Parathyroid adenoma (tissue), 2 donors: ENCODE measurements around the gene SIPA1L3.

Experiments used
- H2AFZ ChIP-seq: fragments of 300-600 bp; sonication (generic); one replicate; pipeline ENCODE4 v1.7.0; 2017; ENCODE audit warnings: antibody characterized with exemption, mild to moderate bottlenecking
- H3K27ac ChIP-seq: fragments of 300-600 bp; sonication (generic); one replicate; pipeline ENCODE4 v1.7.0; 2017
- H3K27me3 ChIP-seq: fragments of 300-600 bp; sonication (generic); one replicate; pipeline ENCODE4 v1.7.0; 2017; ENCODE audit warnings: low read length; ENCODE audit not compliant: control insufficient read depth, insufficient read depth
- H3K36me3 ChIP-seq: fragments of 300-600 bp; sonication (generic); one replicate; pipeline ENCODE4 v1.7.0; 2017; ENCODE audit warnings: low read length; ENCODE audit not compliant: control insufficient read depth, insufficient read depth
- H3K4me1 ChIP-seq: fragments of 300-600 bp; sonication (generic); one replicate; pipeline ENCODE4 v1.7.0; 2017; ENCODE audit warnings: control low read depth
- H3K4me2 ChIP-seq: fragments of 300-600 bp; sonication (generic); one replicate; pipeline ENCODE4 v1.7.0; 2017; ENCODE audit warnings: low read length
- H3K4me3 ChIP-seq: fragments of 300-600 bp; sonication (generic); one replicate; pipeline ENCODE4 v1.7.0; 2017; ENCODE audit warnings: low read depth, low read length
- H3K79me2 ChIP-seq: fragments of 300-600 bp; sonication (generic); one replicate; pipeline ENCODE4 v1.7.0; 2017; ENCODE audit warnings: control low read depth
- H3K9ac ChIP-seq: fragments of 300-600 bp; sonication (generic); one replicate; pipeline ENCODE4 v1.7.0; 2017; ENCODE audit warnings: mild to moderate bottlenecking
- H3K9me3 ChIP-seq: fragments of 300-600 bp; sonication (generic); one replicate; pipeline ENCODE4 v1.7.0; 2017; ENCODE audit warnings: low read length; ENCODE audit not compliant: control insufficient read depth
- TF ChIP-seq, protein P1 (sequence below): fragments of 300-600 bp; sonication (generic); IDR thresholded peaks from one replicate; pipeline ENCODE4 v1.7.0; 2017; ENCODE audit warnings: antibody characterized with exemption, mild to moderate bottlenecking
- donor health status: primary hyperparathyroidism.

The SIPA1L3 gene

GRCh38 chr19:37951816-37952210, 44.8 kb downstream of the SIPA1L3 start:
- TF ChIP-seq, protein P1, sequence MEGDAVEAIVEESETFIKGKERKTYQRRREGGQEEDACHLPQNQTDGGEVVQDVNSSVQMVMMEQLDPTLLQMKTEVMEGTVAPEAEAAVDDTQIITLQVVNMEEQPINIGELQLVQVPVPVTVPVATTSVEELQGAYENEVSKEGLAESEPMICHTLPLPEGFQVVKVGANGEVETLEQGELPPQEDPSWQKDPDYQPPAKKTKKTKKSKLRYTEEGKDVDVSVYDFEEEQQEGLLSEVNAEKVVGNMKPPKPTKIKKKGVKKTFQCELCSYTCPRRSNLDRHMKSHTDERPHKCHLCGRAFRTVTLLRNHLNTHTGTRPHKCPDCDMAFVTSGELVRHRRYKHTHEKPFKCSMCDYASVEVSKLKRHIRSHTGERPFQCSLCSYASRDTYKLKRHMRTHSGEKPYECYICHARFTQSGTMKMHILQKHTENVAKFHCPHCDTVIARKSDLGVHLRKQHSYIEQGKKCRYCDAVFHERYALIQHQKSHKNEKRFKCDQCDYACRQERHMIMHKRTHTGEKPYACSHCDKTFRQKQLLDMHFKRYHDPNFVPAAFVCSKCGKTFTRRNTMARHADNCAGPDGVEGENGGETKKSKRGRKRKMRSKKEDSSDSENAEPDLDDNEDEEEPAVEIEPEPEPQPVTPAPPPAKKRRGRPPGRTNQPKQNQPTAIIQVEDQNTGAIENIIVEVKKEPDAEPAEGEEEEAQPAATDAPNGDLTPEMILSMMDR: no peak
- no peaks in the 10 kb centered on the region for H3K79me2 ChIP-seq
- no peaks in the 10 kb centered on the region for H3K4me1 ChIP-seq
- H3K4me2 ChIP-seq: no peak overlapping the region
- H3K27ac ChIP-seq: no peak overlapping the region
- H3K4me3 ChIP-seq: no peak overlapping the region
- H3K9ac ChIP-seq: no peak overlapping the region
- no peaks in the 10 kb centered on the region for H3K27me3 ChIP-seq
- no peaks in the 10 kb centered on the region for H3K36me3 ChIP-seq
- H2AFZ ChIP-seq: no peak overlapping the region
- no peaks in the 10 kb centered on the region for H3K9me3 ChIP-seq

DNA sequence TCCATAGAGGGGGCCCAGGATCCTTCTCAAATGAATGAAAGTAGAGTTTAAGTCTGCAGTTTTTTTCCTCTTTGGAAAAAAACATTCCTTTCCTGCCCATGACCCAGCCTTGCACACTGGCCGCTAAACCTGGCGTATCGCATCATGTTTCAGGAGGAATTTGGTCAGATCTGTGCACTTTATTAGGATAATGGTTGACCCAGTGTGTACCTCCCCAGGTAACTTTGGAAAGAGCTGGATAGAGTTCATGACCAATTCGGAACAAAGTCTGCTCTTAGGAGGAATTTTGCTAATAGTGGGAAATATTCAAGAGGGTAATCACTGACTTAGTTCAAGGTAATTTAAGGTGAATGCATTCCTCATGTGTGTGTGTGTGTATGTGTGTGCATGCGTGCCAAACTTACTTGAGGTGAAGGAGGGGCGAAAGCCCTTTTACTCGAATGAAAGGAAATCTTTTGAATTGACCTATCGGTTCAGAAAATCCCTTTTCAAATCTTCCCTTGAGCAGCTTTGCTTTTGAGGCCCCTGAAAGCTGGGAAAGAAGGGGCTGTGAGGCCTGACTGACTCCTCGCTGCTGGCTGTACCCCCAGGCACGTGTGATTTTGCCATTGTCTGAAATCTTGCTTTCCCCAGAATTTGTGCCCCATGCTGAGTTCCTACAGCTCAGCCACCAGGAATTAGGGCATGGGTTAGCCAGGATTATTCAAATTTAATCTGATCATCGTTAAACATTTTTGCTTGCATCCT, 46.3 kb downstream of the SIPA1L3 start:
- Histone ChIP-seq H3K27ac (no peak overlapping the region), H3K4me1 (no peaks in the 10 kb centered on the region), H3K9me3 (no peaks in the 10 kb centered on the region), H3K4me3 (no peak overlapping the region), H3K27me3 (no peaks in the 10 kb centered on the region), H3K9ac (no peak overlapping the region), H3K36me3 (no peaks in the 10 kb centered on the region), H3K79me2 (peaks cover 4% of the 10 kb centered on the region), H2AFZ (no peak overlapping the region), H3K4me2 (no peak overlapping the region)
- TF ChIP-seq, protein P1: no peak

DNA sequence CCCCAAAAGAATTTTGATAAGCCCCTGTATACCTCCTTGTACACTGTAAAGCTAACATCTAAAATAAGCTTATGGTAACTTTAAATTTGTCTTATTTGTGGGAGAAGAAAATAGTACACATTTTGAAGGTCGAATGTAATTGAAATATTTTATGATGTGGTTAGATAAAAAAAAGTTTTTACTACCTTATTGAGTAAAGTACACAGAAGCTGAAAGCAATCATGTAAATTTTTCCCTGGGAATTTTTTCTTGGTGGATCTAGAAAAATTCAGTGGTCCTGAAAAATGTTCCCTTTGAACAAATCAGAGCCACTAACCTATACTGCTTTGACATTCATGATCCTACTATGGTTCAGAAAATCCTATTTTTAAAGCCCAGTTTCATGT, 46.9 kb downstream of the SIPA1L3 start:
- no peaks in the 10 kb centered on the region for H3K27me3 ChIP-seq
- no peak overlapping the region for H3K9ac ChIP-seq
- no peak overlapping the region for H3K4me2 ChIP-seq
- TF ChIP-seq, protein P1: no peak
- no peaks in the 10 kb centered on the region for H3K36me3 ChIP-seq
- H3K4me1 ChIP-seq: no peaks in the 10 kb centered on the region
- H3K4me3 ChIP-seq: no peak overlapping the region
- no peaks in the 10 kb centered on the region for H3K9me3 ChIP-seq
- H2AFZ ChIP-seq: no peak overlapping the region
- H3K27ac ChIP-seq: no peak overlapping the region
- peaks cover 4% of the 10 kb centered on the region for H3K79me2 ChIP-seq

GRCh38 chr19:37954421-37954874, 47.4 kb downstream of the SIPA1L3 start:
- Histone ChIP-seq H3K36me3 (no peaks in the 10 kb centered on the region), H3K4me1 (no peaks in the 10 kb centered on the region), H3K27ac (no peak overlapping the region), H3K4me2 (no peak overlapping the region), H3K79me2 (peaks cover 4% of the 10 kb centered on the region), H3K27me3 (no peaks in the 10 kb centered on the region), H3K9ac (no peak overlapping the region), H3K9me3 (no peaks in the 10 kb centered on the region), H2AFZ (no peak overlapping the region), H3K4me3 (no peak overlapping the region)
- TF ChIP-seq, protein P1: no peak

GRCh38 chr19:37955986-37956385, 49.0 kb downstream of the SIPA1L3 start:
- no peak overlapping the region for H3K27ac ChIP-seq
- H3K4me1 ChIP-seq: no peaks in the 10 kb centered on the region
- H3K9me3 ChIP-seq: no peaks in the 10 kb centered on the region
- peaks cover 4% of the 10 kb centered on the region for H3K79me2 ChIP-seq
- H3K36me3 ChIP-seq: no peaks in the 10 kb centered on the region
- no peak overlapping the region for H3K4me3 ChIP-seq
- H3K27me3 ChIP-seq: no peaks in the 10 kb centered on the region
- no peak overlapping the region for H2AFZ ChIP-seq
- TF ChIP-seq, protein P1: no peak
- H3K9ac ChIP-seq: no peak overlapping the region
- H3K4me2 ChIP-seq: no peak overlapping the region
